HG03520 (cell line): ENCODE results near the gene MTHFD1.

Experiments used
- ATAC-seq: cut with Tn5 transposase; IDR thresholded peaks from one replicate; pipeline ENCODE4 v1.9.1; 2021; ENCODE audit warnings: mild to moderate bottlenecking, moderate library complexity; ENCODE audit not compliant: unreplicated experiment

MTHFD1 gene

GRCh38 chr14:64488590-64489099 lies 100.5 kb downstream of the MTHFD1 start:
- ATAC-seq = no peak

DNA sequence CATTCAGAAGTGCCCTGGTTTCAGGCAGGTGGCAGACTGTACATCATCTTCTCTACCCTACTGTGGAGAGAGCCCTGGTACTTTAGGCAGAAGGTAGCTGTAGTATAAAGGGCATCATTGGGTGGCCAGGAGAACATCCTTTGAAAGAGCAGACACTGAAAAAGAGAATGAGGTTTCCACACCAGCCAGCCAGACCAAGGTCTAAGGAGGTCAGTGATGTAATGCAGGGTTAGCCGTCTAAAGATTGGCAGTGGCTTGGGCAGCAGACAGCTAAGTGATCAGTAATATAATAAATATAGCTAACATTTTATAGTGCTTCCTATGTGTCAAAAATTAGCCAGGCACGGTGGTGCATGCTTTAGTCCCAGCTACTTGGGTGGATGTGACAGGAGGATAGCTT lies 103.5 kb downstream of the MTHFD1 start:
- ATAC-seq = no peak

GRCh38 chr14:64493455-64493854 lies 105.3 kb downstream of the MTHFD1 start:
- ATAC-seq = no peak

GRCh38 chr14:64495252-64495651 lies 107.1 kb downstream of the MTHFD1 start:
- ATAC-seq = no peak

DNA sequence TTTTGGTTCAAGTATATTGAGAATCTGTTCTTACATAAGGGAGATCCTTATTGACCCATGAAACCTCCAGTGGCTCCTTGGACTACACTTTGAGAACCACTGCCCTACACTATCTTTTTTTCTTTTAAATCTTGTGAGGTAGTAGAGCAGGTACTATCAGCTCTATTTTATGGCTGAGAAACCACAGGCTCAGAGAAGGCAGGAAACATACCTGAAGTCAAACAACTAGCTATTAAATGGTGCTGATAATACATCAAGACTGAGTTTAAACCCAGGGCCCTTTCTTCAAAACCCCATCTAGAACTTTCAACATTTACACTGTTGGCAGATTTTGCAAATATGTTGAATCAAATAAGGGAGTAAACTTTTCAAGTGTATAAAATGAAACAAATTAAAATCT lies 108.6 kb downstream of the MTHFD1 start:
- no peak for ATAC-seq

DNA sequence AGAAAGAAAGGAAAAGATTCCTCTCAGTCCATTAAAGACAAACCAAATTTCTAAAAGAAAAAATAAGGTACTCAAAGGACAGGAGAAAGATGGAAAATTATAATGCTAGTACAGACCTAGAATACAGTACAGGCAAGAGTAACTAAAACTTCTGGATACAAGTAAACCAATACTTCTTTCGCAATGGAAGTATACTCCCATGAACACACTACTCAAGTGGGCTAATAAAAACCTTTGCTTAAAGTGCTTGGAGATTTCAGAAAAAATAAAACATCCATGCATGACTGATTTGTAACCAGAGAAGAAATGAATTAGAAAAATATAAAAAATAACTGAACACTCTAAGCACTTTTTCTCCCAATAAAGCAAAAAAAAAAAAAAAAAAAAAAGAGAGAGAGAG lies 111.9 kb downstream of the MTHFD1 start:
- ATAC-seq = no peak

GRCh38 chr14:64501411-64502171 lies 113.4 kb downstream of the MTHFD1 start:
- ATAC-seq = no peak

GRCh38 chr14:64502456-64502855 lies 114.3 kb downstream of the MTHFD1 start:
- ATAC-seq = no peak

- ATAC-seq = no peak
Observed at GRCh38 chr14:64502887-64503433, 114.8 kb downstream of the MTHFD1 start.

- peak; percentile 55 for ATAC-seq
Observed at GRCh38 chr14:64503434-64504309, 115.5 kb downstream of the MTHFD1 start, which contains the start of gene ZBTB25. Gene ZBTB25 (minus strand): TSS chr14:64503838. CDS start chr14:64490533, 13,305 bp downstream.

- ATAC-seq = peak; percentile 23
Observed at GRCh38 chr14:64504310-64504896, 116.2 kb downstream of the MTHFD1 start, which contains the start of gene ZBTB1. Gene ZBTB1 (plus strand): TSS chr14:64504770. CDS start chr14:64521505, 16,735 bp downstream.

DNA sequence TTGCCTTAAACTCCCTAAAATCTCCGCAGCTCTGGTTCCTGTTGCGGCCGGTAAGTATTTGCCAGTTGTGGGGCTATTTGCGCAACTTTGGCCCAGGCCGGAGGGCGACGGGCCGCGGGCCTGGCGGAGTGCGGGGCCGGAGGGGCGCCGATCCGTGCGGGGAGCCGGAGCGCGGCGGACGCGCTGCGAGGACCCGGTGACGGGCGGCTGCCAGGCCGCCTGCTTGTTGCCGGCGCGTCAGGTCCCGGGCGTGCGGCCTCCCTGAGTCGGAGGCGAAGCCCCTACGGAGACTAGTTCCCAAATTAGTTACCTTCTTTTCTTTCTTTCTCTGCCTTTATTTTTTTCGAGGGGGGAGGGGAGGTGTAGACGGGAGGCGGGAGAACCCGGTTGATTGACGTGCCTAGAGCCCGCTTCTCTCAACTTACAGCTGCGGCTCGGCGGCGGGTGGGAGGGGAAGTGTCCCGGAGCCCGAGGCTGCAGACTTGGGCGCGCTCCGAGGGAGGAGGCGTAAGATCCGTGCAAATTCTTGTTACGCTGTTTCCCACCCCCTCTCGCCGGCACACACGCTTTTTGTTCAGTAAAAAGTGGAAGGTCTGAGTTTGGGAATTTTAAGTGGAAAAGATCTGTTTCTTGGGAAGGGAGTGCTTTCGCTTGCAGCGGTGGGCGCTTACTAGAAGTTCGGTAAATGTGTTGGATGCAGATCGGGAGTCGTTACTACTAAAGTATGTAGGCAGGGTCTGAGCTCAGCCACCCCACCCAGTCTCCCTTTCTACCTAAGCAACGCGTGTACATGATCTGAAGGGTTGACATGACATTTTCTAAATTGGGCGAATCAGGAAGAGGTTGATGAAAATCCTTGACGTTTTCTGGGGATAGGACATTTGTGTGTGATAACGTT lies 117.0 kb downstream of the MTHFD1 start:
- no peak for ATAC-seq

- ATAC-seq = no peak
Observed at GRCh38 chr14:64506721-64507120, 118.6 kb downstream of the MTHFD1 start.

DNA sequence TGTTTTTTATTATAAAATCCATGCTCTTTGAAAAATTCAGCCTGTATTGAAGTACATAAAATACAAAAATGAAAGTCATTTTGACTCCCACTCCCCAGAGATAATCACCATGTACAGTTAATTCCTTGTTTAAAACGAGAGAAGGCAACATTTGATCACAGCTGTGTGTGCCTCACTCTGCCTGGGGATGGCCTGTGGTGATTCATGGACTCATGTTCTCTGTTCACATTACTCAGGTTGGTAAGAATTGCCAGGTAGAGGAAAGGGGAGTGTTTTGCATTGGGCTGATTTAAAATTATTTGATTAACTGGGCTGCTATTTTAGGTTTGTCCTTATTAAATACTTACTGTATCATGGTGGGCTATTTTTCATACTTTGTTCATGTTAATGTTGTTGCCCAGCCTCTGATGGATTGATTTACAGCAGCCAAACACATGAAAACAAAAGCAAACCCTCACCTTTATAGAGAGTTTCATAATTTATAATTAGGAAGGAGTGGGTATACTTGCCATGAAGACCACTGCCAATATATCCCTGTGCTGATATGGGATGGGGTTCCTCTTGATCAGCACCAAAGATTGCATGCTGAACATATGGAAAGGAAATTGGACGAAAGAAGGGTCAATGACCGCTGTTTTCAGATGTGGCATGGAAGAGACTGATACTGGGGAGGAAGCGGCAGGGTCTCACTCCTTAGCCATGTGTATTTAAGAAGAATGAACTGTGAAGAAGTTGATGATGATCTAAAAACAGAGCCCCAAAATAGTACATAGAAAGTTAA lies 119.4 kb downstream of the MTHFD1 start:
- ATAC-seq = no peak

- ATAC-seq = no peak
Observed at GRCh38 chr14:64508215-64508776, 120.1 kb downstream of the MTHFD1 start.

DNA sequence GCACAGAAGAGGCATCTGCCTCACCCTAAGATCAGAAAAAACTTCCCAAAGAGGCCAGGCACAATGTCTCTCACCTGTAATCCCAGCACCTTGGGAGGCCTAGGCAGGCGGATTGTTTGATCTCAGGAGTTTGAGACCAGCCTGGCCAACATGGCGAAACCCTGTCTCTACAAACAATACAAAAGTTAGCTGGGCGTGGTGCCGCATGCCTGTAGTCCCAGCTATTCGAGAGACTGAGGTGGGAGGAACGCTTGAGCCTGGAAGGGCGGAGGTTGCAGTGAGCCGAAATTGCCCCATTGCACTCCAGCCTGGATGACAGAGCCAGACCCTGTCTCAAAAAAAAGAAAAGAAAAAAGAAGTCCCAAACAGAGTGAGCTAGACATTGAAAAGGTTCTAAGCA lies 120.9 kb downstream of the MTHFD1 start:
- no peak for ATAC-seq
